HG02571 (cell line): ENCODE data around the gene CAPN3.
"Not testable (repeated sequence)": the region's sequence is repeated elsewhere in the genome, so short reads cannot be mapped to it uniquely, and the experiment has no call there.

ENCODE experiments used
- ATAC-seq: cut with Tn5 transposase; IDR thresholded peaks from one replicate; pipeline ENCODE4 v1.9.1; 2021; ENCODE audit warnings: mild to moderate bottlenecking, moderate library complexity; ENCODE audit not compliant: unreplicated experiment

The CAPN3 gene

GRCh38 chr15:42359249-42359648, at the start of gene CAPN3:
Gene CAPN3 (plus strand): TSS chr15:42359501. CDS start chr15:42359806, 305 bp downstream.
- no peak for ATAC-seq

GRCh38 chr15:42313463-42313862, 45.8 kb upstream of the CAPN3 start:
- no peak for ATAC-seq

- ATAC-seq = no peak
Measured at GRCh38 chr15:42314818-42315217, 44.5 kb upstream of the CAPN3 start.

GRCh38 chr15:42315521-42315920, 43.8 kb upstream of the CAPN3 start:
- no peak for ATAC-seq

GRCh38 chr15:42316282-42316805, 43.0 kb upstream of the CAPN3 start:
- ATAC-seq = not testable (repeated sequence)

GRCh38 chr15:42319206-42319605, 40.1 kb upstream of the CAPN3 start:
- no peak for ATAC-seq

- ATAC-seq = no peak
Measured at GRCh38 chr15:42324308-42324707, 35.0 kb upstream of the CAPN3 start.

GRCh38 chr15:42329161-42329560, 30.1 kb upstream of the CAPN3 start:
- no peak for ATAC-seq

- ATAC-seq = no peak
Measured at GRCh38 chr15:42329992-42330391, 29.3 kb upstream of the CAPN3 start.

- no peak for ATAC-seq
Measured at GRCh38 chr15:42331235-42331634, 28.1 kb upstream of the CAPN3 start.

GRCh38 chr15:42332331-42332730, 27.0 kb upstream of the CAPN3 start:
- no peak for ATAC-seq

GRCh38 chr15:42335074-42335473, 24.2 kb upstream of the CAPN3 start:
- ATAC-seq = no peak

GRCh38 chr15:42336650-42337049, 22.7 kb upstream of the CAPN3 start:
- ATAC-seq = not testable (repeated sequence)

GRCh38 chr15:42337104-42337503, 22.2 kb upstream of the CAPN3 start:
- ATAC-seq = not testable (repeated sequence)

GRCh38 chr15:42338500-42338899, 20.8 kb upstream of the CAPN3 start:
- no peak for ATAC-seq

GRCh38 chr15:42343596-42344232, 15.6 kb upstream of the CAPN3 start:
- ATAC-seq = no peak

GRCh38 chr15:42344763-42345162, 14.5 kb upstream of the CAPN3 start:
- ATAC-seq = no peak

GRCh38 chr15:42345504-42345903, 13.8 kb upstream of the CAPN3 start:
- ATAC-seq = no peak

GRCh38 chr15:42348083-42348482, 11.2 kb upstream of the CAPN3 start:
- no peak for ATAC-seq

- no peak for ATAC-seq
Measured at GRCh38 chr15:42349186-42349585, 10.1 kb upstream of the CAPN3 start.

GRCh38 chr15:42352401-42352800, 6.9 kb upstream of the CAPN3 start:
- no peak for ATAC-seq

- ATAC-seq = no peak
Measured at GRCh38 chr15:42353061-42353460, 6.2 kb upstream of the CAPN3 start.

GRCh38 chr15:42354824-42355223, 4.5 kb upstream of the CAPN3 start:
- no peak for ATAC-seq
